OCI-LY7 (cell line): ENCODE results near the gene CACNB2.

ENCODE experiments used
- EZH2phosphoT487 ChIP-seq: fragments of 200-600 bp; sonication (generic); IDR thresholded peaks from 2 replicates; pipeline ENCODE4 v1.6.1; 2018; ENCODE audit warnings: low read depth, borderline replicate concordance, mild to moderate bottlenecking, mixed run types, antibody characterized with exemption, low read length, moderate library complexity, mixed read lengths
- TF ChIP-seq, protein P1 (sequence below): fragments of 200-600 bp; sonication (generic); conservative IDR thresholded peaks from 2 replicates; pipeline ENCODE4 v1.5.1; 2014; ENCODE audit warnings: mild to moderate bottlenecking, antibody characterized with exemption, low read length, moderate library complexity, mixed read lengths

DNA sequence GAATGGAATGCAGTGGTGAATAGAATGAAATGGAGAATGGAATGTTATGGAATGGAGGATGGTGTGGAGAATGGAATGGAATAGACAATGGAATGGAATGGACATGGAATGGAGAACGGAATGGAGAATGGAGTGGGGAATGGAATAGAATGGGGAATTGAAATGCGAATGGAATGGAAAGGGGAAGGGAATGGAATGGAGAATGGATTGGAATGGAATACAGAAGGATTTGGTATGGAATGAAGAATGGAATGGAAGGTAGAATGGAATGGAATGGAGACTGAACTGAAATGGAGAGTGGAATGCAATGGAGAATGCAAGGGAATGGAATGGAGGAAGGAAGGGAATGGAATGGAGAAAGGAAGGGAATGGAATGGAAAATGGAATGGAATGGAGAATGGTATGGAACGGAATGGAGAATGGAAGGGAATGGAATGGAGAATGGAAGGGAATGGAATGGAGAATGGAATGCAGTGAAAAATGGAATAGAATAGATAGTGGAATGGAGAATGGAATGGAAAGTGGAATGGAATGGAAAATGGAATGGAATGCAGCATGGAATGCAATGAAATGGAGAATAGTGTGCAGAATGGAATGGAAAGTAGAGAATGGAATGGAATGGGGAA lies 416.4 kb downstream of the CACNB2 start:
- TF ChIP-seq, protein P1, sequence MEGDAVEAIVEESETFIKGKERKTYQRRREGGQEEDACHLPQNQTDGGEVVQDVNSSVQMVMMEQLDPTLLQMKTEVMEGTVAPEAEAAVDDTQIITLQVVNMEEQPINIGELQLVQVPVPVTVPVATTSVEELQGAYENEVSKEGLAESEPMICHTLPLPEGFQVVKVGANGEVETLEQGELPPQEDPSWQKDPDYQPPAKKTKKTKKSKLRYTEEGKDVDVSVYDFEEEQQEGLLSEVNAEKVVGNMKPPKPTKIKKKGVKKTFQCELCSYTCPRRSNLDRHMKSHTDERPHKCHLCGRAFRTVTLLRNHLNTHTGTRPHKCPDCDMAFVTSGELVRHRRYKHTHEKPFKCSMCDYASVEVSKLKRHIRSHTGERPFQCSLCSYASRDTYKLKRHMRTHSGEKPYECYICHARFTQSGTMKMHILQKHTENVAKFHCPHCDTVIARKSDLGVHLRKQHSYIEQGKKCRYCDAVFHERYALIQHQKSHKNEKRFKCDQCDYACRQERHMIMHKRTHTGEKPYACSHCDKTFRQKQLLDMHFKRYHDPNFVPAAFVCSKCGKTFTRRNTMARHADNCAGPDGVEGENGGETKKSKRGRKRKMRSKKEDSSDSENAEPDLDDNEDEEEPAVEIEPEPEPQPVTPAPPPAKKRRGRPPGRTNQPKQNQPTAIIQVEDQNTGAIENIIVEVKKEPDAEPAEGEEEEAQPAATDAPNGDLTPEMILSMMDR: no peak
- TF ChIP-seq EZH2phosphoT487: no peak
